GM18870 (cell line): Measurements from ENCODE around the gene MYH11.
"Not testable (repeated sequence)": the region's sequence is repeated elsewhere in the genome, so short reads cannot be mapped to it uniquely, and the experiment has no call there.

Experiments used
- ATAC-seq: cut with Tn5 transposase; IDR thresholded peaks from one replicate; pipeline ENCODE4 v1.9.1; 2021; ENCODE audit warnings: moderate library complexity; ENCODE audit not compliant: unreplicated experiment

Gene MYH11

DNA sequence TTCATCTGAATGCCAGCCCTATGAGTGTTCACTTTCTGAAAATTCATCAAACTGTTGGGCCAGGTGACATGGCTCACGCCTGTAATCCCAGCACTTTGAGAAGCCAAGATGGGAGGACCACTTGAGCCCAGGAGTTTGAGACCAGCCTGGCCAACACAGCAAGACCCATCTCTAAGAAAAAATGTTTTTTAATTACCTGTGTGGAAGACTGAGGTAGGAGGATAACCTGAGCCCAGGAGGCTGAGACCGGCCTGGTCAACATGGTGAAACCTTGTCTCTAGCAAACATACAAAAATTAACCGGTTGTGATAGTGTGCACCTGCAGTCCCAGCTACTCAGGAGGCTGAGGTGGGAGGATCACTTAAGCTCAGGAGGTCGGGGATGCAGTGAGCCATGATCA lies 10.3 kb downstream of the MYH11 start:
- ATAC-seq: no peak

DNA sequence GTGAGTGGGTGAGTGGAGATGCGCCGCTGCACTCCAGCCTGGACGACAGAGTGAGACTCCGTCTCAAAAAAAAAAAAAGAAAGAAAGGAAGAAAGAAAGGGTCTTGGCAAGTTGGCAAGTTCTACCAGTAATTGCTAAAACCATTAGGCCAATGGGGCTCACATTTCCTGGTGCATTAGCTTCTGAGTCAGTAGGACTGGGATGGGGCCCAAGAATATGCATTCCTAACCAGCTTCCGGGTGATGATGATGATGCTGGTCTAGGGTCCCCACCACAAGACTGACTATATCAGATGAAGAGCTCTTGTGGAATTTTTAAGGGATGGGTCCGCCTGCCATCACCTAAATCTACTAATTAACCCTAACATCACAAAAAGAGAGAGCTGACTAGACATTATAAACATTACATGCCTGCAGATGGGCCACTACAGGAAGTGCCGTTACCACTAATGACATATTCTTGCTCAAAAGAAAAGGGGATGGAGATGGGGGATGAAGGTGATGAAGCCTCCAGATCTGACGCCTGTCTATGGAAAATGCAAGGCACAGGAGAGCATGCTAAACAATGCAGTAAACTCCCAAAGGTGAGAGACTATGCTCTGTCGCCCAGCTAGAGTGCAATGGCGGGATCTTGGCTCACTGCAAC lies 13.1 kb downstream of the MYH11 start:
- ATAC-seq: no peak

DNA sequence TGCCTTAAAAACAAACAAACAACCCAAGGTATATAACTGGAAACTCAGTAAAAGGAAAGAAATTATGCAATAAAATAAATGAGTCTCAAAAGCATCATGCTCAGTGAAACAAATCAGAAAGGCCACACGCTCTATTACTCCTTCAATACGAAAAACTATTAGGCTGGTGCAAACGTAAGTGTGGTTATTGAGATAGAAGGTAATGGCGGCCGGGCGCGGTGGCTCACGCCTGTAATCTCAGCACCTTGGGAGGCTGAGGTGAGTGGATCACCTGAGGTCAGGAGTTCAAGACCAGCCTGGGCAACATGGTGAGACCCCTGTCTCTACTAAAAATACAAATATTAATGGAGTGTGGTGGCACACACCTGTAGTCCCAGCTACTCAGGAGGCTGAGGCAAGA lies 17.6 kb downstream of the MYH11 start:
- ATAC-seq: not testable (repeated sequence)

DNA sequence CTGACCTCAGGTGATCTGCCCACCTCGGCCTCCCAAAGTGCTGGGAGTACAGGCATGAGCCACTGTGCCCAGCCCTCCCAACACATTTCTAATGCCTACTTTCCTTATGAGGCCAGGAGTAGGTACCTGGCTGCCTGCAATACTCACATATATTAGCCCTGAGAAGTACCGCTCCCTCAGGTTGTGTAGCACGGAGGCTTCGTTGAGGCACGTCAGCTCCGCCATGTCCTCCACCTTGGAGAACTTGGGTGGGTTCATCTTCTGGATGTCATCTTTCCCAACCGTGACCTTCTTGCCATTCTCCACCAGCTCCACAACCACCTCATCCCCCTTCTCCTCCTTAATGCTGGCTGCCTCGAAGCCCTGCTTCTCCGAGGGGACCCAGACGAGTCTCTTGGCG lies 19.1 kb downstream of the MYH11 start:
- no peak for ATAC-seq

DNA sequence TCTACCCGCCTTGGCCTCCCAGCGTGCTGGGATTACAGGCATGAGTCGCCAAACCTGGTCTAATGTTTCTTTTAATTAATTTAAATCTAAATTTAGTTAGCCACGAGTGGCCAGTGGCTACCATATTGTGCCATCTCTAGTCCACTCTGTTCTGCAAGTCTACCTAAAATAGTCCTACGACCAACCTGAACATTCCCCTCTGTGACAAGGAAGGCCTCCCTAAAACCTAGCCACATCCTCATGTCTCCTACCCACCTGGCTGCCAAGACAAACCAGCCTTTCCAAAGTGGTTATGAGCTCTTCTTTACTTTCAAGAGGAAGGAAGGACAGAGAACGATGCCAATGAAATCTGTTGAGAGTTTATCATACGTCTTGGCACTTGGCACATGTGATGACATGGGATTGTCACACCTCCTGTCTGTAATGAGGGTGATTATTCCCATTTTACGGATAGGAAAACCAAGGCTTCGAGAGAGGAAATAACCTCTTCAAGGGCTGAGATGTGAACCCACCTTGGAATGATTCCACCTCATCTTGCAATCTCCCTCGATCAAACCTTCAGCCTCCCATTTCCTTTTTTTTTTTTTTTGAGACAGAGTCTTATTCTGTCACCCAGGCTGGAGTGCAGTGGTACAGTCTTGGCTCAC lies 19.7 kb downstream of the MYH11 start:
- ATAC-seq: no peak

DNA sequence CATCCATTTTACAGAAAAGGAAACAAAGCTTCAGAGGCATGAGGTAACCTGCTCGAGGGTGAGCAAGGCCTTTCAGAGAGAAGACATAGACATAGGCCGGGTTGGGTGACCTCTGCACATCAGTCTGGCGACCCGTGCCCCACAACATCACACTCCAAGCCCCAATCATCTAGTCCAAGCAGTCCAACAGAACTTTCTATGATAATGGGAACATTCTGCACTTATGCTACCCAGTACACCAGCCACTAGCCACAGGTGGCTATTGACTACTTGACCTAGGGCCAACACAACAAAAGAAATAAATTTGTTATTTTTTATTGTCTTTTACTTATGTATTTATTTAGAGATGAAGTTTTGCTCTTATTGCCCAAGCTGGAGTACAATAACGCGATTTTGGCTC lies 20.8 kb downstream of the MYH11 start:
- no peak for ATAC-seq

DNA sequence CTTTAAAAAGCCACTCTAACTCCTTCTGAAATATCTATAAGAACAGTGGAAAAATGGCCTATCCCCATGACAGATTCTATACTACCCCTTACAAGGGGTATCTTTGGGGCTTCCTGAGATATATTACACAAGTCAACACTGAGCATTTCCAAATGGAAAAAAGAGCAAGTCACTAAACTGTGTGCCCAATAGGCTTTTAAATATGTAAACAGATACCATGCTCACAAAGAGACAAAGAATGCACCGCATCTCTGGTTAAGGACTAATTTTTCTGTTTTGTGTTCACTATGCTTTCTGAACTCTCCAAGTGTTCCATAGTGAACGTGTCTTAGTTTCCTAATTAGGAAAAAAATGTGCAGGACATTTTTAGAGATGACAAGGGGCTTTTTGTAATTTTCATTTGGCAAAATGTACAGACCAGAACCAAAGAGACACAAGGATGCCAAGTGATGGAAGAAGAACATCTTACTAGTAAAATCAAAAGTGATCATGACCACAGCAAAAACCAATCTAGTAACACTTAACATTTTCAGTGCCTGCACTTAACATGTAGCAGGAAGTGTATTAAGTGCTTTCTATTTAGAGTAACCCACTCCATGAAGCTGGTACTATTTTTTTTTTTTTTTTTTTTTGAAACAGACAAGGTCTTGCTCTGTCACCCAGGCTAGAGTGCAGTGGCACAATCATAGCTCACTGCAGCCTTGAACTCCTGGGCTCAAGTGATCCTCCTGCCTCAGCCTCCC lies 21.5 kb downstream of the MYH11 start:
- no peak for ATAC-seq

DNA sequence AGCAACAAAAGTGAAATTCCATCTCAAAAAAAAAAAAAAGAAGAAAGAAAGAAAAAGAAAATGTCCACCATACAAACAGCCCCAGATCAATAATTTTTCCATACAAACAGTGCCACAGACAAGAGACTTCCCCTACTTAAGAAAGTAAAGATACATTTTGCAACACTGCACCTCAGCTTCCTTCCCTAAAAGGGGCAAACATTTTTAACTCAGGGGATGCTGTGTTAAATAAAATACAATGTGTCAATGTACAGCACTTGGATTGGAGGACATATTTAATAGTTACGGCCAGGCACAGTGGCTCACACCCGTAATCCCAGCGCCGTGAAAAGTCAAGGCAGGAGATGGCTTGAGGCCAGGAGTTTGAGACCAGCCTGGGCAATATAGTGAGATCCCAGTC lies 22.3 kb downstream of the MYH11 start:
- ATAC-seq: no peak

DNA sequence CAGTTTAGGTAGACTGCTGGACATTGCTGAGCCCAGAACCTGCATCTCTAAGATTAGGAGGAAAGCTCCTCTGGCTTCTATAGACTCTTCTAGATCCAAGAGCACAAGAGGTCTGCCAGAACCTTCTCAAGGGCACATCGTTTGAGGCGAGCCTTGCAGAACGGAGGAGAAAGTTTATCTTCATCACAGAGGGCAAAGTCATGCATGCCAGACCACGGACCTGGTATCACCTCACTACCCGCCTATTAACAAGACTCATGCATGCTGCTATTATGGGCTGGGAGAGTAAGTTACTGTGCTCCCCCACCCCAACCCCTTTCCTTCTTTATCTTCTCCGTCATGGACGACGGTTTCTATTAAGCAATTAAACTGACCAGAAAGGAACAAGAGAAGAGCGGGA lies 23.3 kb downstream of the MYH11 start:
- no peak for ATAC-seq

DNA sequence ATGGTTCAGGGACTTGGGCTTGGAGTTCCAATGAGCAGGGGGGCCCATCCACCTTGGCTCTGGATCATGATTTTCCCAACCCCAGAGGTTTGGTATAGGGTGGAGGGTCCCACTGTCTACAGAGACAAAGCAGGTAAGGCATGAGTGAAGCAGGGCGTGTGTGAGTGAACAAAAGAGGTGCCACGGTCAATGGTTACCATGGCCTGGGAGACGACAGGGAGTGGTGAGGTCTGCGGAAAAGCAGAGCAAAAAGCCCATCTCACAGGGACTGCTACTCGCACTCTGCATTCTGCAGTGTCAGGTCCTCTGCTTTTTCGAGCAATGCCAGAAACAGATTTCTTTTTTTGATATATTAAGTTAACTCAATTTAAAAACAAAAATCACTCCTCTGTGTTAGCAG lies 24.6 kb downstream of the MYH11 start:
- no peak for ATAC-seq

DNA sequence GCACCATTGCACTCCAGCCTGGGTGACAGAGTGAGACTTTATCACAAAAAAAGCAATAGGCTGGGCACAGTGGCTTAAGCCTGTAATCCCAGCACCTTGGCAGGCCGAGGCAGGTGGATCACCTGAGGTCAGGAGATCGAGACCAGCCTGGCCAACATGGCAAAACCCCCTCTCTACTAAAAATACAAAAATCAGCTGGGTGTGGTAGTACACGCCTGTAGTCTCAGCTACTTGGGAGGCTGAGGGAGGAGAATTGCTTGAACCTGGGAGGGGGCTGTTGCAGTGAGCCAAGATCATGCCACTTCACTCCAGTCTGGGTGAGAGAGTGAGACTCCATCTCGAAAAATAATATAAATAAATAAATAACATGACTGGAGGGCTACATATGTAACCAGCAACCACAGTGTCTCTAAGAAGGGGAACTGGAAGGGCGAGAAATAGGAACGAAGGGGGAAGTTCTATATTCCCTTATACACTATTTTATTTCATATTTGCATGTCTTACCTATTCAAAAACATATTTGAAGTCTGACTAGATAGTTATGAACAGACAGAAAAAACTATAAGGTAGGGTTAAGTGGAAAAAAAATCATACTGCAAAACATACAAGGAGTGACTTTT lies 25.9 kb downstream of the MYH11 start:
- ATAC-seq: no peak

DNA sequence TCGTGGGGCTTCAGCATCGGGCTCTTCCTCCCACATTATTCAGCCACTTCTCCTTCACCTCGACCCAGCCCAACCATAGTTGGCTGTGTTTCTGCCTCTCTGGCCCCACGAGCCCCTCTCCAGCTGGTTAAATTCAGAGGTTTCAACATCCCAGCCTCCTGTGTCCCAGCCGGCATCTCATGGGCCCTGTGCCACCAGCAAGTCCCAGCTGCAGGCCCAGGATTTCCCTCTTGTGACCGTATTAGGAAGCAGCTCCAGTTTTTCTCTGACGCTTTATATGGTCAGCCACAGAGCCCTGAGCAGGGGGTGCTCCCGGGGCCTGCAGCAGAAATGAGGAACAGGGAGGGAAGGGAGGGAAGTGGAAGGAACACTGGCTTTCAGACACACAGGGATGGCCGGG lies 27.4 kb downstream of the MYH11 start:
- ATAC-seq: no peak

DNA sequence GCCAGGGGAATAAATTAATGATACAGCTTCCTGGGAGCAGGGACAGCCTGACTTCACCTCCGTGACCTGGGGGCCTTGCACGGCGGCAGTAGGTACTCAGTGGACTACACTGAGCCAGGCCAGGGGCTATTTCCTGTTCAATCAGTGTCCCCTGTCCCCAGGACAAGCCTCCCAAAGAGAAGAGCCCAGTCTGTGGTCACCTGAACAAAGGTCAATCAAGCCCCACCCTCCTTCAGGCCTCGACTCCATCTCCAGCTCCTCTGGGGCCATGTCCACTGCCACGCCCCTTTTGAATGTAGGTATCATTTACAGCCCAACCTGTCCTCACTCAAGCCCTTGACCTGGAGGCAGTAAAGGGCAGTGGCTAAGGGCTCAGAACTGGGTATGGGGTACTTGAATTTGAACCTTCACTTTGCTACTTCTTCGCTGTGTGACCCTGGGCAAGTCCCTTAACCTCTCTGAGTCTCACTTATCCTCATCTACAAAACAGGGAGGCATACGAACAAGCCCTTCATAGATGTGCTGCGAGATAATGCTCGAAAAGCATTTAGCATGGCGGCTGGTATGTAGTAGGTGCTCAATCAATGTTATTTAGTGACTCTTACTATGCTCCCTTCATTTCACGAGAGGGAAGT lies 29.0 kb downstream of the MYH11 start:
- ATAC-seq: no peak

DNA sequence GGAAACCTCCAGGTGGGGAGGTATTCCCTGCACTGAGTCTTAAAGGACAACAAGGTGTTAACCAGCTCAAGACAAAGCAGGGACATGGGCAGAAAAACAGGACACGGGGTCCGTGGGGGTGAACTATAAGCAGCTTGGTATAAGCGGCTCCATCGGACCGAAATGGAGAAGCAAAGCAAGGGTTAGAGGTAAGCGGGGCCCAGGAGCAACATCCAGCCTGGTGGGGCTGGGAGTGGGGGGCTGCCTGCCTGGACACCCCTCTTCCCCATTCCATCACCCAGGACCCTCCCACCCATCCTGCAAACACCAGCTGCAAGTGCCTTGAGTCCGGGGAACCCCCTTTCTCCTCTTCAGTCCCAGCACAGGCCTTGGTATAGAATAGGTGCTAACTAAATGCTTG lies 29.5 kb downstream of the MYH11 start:
- ATAC-seq: no peak

DNA sequence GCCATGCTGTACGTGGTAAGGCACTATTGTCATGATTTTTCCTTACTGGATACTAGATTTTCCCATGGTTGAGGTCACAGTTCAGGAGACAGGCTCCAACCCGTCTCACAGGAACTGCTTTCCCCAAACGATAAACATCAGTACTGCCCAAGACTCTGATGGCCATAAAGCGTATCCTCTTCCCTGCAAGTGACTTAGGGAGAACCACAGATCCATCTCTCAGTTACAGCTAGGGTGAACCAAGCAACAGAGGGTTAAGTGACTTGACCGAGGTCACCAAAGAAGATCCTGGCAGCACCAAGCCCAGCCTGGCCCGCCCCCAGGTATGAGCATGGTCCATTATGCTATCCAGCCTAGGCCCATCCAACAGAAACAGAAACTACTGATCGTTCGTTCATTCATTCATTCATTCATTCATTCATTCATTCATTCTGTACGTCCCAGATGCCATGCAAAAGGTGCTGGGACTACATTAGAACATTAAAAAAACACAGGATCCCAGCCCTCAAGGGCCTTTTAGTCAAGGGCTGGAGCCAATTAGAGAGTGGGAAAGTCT lies 31.0 kb downstream of the MYH11 start:
- ATAC-seq: no peak

DNA sequence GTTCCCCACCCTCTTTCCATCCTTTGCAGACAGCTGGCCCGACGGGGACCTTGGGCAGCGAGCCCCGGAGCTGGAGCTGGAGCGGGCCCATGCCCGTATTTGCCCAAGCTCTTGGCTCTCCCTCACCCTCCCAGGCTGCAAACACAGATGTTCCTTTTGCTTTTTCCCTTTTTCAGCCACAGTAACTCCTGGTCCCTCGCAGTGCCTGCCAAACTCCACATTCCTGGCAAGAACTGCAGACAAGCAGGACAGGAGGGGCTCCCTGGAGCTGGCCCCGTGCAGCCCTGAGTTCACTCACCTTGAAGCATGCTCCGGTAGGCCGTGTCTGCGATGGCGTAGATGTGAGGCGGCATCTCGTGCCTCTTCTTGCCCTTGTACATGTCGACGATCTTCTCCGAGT lies 33.9 kb downstream of the MYH11 start:
- ATAC-seq: no peak

DNA sequence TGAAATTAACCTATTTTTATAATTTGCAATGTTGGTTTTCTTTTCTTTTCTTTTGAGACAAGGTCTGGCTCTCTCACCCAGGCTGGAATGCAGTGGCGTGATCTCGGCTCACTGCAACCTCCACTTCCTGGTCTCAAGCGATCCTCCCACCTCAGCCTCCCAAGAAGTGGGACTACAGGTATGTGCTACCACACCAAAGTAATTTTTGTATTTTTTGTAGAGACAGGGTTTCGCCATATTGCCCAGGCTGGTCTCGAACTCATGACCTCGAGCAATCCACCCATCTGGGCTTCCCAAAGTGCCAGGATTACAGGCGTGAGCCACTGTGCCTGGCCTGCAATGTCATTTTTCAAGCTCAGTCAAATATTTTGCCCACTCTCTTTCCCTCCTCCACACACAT lies 36.0 kb downstream of the MYH11 start:
- ATAC-seq: no peak

DNA sequence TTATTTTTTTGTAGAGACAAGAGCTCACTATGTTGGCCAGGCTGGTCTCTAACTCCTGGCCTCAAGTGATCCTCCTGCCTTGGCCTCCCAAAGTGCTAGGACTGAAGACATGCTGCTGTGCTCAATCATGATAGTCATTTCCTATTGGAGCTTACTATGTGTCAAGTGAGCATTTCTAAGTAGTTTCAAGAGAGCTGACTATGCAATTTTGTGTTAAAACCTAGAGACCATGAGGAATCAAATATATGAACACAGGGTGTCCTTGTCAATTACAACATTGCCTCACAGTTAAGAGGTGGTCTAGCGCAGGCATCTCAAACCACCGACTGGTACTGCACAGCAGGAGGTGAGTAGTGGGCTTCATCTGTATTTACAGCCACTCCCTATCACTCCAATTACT lies 37.8 kb downstream of the MYH11 start:
- no peak for ATAC-seq

DNA sequence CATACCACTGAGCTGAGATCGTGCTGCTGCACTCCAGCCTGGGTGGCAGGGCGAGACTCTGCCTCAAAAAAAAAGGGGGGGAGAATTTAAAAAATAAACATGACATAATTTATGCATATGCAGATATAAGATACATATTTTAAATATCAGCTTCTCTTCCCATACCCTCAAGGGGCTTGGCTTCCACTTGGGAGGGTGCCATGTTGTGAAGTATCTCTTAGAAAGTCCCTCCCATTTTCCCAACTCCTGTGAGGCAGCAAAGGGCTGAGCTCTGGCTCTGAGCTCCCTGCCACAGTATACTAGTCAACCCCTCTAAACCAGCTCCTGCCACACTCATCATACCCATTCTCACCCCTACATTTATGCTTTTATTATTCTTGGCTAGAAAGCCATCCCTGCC lies 39.4 kb downstream of the MYH11 start:
- no peak for ATAC-seq

DNA sequence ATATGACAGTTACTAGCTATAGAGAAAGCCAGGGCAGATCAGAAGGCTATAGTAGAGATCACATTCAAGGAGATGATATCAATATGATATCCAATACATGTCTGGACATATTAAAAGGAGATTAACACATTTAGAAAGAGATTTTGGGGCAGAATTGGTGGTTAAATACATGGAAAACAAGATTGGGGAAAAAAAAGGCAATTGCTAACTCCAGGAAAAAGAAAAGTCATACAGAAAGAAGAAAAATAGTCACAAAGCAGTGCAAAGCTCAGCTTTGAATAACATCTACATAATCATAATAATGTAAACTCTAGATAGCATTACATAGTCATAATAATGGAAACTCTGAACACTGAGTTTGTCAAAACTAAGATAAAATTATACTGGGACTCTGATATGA lies 40.6 kb downstream of the MYH11 start:
- no peak for ATAC-seq

DNA sequence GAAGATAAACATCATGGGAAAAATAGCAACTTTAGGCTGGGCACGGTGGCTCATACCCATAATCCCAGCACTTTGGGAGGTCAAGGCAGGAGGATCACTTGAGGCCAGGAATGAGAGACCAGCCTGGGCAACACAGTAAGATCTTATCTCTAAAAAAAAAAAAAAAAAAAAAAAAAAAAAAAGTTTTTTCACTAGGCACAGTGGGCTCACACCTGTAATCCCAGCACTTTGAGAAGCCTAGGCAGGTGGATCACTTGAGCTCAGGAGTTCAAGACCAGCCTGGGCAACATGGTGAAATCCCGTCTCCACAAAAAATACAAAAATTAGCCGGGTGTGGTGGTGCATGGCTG lies 44.5 kb downstream of the MYH11 start:
- ATAC-seq: not testable (repeated sequence)
